Body of pancreas (tissue), 4 donors: ENCODE data around the gene RLBP1. TPM values are rescaled to one million over a fixed set of nuclear protein-coding genes. Genes with fewer than 3 reads are reported as not detected.
"Not testable (repeated sequence)": the region's sequence is repeated elsewhere in the genome, so short reads cannot be mapped to it uniquely, and the experiment has no call there.

Source experiments
- ATAC-seq: fragments of 150-250 bp; one replicate; pipeline ENCODE4 v1.9.1; 2016
- DNase-seq, 4 donors: peaks; one replicate each; pipeline ENCODE4 v3.0.0-alpha.2; 2019
- H3K27ac ChIP-seq, 4 donors: fragments of 200-600 bp; sonication (generic); 1 replicate in 3 of 4; 2 replicates in 1 of 4; pipeline versions ENCODE4 v1.5.1 to v1.6.1; 2016 to 2019; ENCODE audit warnings: mild to moderate bottlenecking in 1 of 4, mixed read lengths in 1 of 4, moderate library complexity in 1 of 4
- H3K27me3 ChIP-seq, 2 donors: fragments of 200-600 bp; sonication (generic); one replicate each; pipeline ENCODE4 v1.6.0; 2016; ENCODE audit warnings: mild to moderate bottlenecking in 1 of 2
- H3K36me3 ChIP-seq, 2 donors: fragments of 200-600 bp; sonication (generic); replicated peaks in 1 of 2; 2 replicates each; pipeline ENCODE4 v1.5.1; 2016; ENCODE audit warnings: low read depth in 2 of 2; ENCODE audit not compliant: insufficient read depth in 1 of 2
- H3K4me1 ChIP-seq: fragments of 200-600 bp; sonication (generic); one replicate; pipeline ENCODE4 v1.6.0; 2016
- H3K4me3 ChIP-seq, 2 donors: fragments of 200-600 bp; sonication (generic); 1 replicate in 1 of 2; 2 replicates in 1 of 2; pipeline ENCODE4 v1.5.1; 2016 to 2019
- H3K9me3 ChIP-seq, 3 donors: fragments of 200-600 bp; sonication (generic); 1 replicate in 2 of 3; 2 replicates in 1 of 3; pipeline ENCODE4 v1.5.1; 2016
- POLR2A ChIP-seq, 3 donors: fragments of 450-650 bp; IDR thresholded peaks; one replicate each; pipeline ENCODE4 v1.6.1; 2016; ENCODE audit warnings: antibody characterized with exemption in 3 of 3, mild to moderate bottlenecking in 2 of 3
- WGBS, 2 donors: methylation state at CpG; one replicate each; pipeline ENCODE4 v1.1.5; 2017; 5-methylcytosine and 5-hydroxymethylcytosine counted together
- intact Hi-C: fragments of 100-400 bp; cut with DNase I; formaldehyde crosslinking; loops from one replicate; pipeline ENCODE4 v1.15.1; 2023
- total RNA-seq, 2 donors: library from RNA; depleted of rRNA; stranded (reverse); fragments of >200 nt; gene quantifications; one replicate each; pipeline ENCODE4 v1.1.0, GENCODE V29; 2016
- TF ChIP-seq, protein P1 (sequence below), 7 experiments: fragments of 450-650 bp in 4 of 7; fragments of 200-600 bp in 3 of 7; sonication (generic) in 3 of 7; IDR thresholded peaks; one replicate each; pipeline ENCODE4 v1.5.1; 2016 to 2019; ENCODE audit warnings: antibody characterized with exemption in 7 of 7

Gene RLBP1
- total RNA-seq, 2 donors from 2014 or later = not detected

GRCh38 chr15:89243691-89244573 lies 22.6 kb upstream of the RLBP1 start, which contains the start of gene FANCI:
TSS of gene FANCI (plus strand) at chr15:89243979. CDS start at chr15:89247648, 3,669 bp downstream.
- no peaks in the 10 kb centered on the region for H3K36me3 ChIP-seq
- intact Hi-C loops = no loop called here
- peak; percentile 96 to 98 (median 98) for DNase-seq
- peaks cover 17% of the 10 kb centered on the region for H3K4me1 ChIP-seq
- H3K27me3 ChIP-seq = no peaks in the 10 kb centered on the region
- peak in 2 of 3 donors; percentile 54 to 59 for TF ChIP-seq POLR2A (IDR thresholded peaks at IDR 0.05)
- TF ChIP-seq, protein P1, sequence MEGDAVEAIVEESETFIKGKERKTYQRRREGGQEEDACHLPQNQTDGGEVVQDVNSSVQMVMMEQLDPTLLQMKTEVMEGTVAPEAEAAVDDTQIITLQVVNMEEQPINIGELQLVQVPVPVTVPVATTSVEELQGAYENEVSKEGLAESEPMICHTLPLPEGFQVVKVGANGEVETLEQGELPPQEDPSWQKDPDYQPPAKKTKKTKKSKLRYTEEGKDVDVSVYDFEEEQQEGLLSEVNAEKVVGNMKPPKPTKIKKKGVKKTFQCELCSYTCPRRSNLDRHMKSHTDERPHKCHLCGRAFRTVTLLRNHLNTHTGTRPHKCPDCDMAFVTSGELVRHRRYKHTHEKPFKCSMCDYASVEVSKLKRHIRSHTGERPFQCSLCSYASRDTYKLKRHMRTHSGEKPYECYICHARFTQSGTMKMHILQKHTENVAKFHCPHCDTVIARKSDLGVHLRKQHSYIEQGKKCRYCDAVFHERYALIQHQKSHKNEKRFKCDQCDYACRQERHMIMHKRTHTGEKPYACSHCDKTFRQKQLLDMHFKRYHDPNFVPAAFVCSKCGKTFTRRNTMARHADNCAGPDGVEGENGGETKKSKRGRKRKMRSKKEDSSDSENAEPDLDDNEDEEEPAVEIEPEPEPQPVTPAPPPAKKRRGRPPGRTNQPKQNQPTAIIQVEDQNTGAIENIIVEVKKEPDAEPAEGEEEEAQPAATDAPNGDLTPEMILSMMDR (IDR thresholded peaks at IDR 0.05) = peak in 5 of 7 experiments; percentile 33 to 77 (median 62)
- WGBS, 2 donors = 0 to 1% methylated on average over 48 to 69 of the region's 69 CpGs
- peak; percentile 100 for ATAC-seq
- peak within 1 kb of the TSS in 2 of 4 donors; percentile 26 to 61 for H3K27ac ChIP-seq
- no peaks in the 10 kb centered on the region for H3K9me3 ChIP-seq
- peak within 1 kb of the TSS; percentile 48 to 58 for H3K4me3 ChIP-seq

DNA sequence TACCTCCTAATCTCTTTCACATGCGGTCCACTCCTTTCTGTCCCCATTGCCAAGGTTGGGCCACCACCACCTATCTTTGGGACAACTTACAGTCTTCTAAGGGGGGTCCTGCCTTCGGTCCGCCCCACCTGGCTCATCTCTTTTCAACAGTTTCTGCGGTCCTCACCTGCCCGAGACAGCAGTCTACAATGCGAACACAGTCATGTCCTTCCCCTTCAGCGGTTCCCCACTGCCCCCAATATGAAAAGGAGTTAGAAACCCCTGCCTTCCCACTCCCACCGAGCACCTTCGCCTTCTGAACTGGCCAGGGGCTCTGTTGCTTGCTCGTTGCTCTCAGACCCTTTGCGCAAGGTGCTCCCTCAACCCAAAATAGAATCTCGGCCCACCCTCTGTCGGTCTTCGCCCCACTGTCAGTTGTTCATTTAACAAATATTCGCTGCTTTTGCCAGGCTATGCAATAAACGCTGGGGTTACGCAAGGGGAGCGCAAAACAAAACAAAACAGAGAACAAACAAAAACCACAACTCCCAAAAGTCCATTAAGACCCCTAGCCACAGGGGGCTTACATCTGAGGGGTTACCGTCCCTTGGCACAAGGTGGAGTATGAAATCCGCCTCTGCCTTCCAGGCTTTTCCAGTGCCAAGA lies 21.8 kb upstream of the RLBP1 start:
- 27 to 38% methylated on average over 20 of the region's 20 CpGs for WGBS, 2 donors
- intact Hi-C loops = no loop called here
- ATAC-seq = peak; percentile 19
- Histone ChIP-seq H3K27me3 (no peaks in the 10 kb centered on the region), H3K4me3 (peak overlapping the region; percentile 48 to 58), H3K9me3 (no peaks in the 10 kb centered on the region), H3K27ac (peak overlapping the region in 2 of 4 donors; percentile 26 to 61), H3K4me1 (peaks cover 17% of the 10 kb centered on the region), H3K36me3 (no peaks in the 10 kb centered on the region)
- no peak for DNase-seq
- TF ChIP-seq, protein P1 (IDR thresholded peaks at IDR 0.05) = no peak
- TF ChIP-seq POLR2A (IDR thresholded peaks at IDR 0.05) = no peak

DNA sequence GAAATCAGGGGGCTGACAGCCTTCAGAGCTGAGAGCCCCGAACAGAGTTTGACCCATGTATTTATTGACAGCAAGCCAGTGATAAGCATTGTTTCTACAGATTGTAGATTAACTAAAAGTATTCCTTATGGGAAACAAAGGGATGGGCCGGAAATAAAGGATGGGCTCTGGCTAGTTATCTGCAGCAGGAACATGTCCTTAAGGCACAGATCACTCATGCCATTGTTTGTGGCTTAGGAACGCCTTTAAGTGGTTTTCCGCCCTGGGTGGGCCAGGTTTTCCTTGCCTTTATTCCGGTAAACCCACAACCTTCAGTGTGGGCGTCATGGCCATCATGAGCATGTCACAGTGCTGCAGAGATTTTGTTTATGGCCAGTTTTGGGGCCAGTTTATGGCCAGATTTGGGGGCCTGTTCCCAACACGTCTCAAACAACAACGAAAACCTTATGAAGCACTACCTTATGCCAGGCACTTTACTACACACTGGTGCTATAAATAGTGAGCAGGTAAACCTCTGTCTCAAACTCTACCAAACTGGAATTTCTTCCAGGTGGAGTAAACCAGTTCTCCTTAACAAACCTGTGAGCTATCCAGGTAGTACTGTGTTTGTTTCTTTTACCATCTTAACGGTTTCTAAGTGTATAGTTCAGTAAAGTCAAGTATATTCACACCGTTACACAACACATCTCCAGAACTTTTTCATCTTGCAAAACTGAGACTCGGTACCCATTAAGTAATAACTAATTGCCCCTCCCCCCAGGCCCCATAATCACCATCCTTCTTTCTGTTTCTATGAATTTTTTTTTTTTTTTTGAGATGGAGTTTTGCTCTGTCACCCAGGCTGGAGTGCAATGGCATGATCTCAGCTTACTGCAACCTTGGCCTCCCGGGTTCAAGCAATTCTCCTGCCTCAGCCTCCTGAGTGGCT lies 18.8 kb upstream of the RLBP1 start:
- ATAC-seq, H3K9me3 ChIP-seq, H3K27ac ChIP-seq, intact Hi-C loops, H3K36me3 ChIP-seq, DNase-seq, H3K27me3 ChIP-seq, H3K4me3 ChIP-seq: not testable (repeated sequence)
- H3K4me1 ChIP-seq = peaks cover 17% of the 10 kb centered on the region
- 86 to 87% methylated on average over 12 of the region's 12 CpGs for WGBS, 2 donors

GRCh38 chr15:89231832-89232231 lies 10.5 kb upstream of the RLBP1 start:
- H3K27ac ChIP-seq = no peak overlapping the region
- intact Hi-C loops = no loop called here
- DNase-seq (no peak), ATAC-seq (no peak)
- no peaks in the 10 kb centered on the region for H3K9me3 ChIP-seq
- H3K4me3 ChIP-seq = no peak overlapping the region
- peaks cover under 1% of the 10 kb centered on the region for H3K4me1 ChIP-seq
- no peaks in the 10 kb centered on the region for H3K36me3 ChIP-seq
- TF ChIP-seq POLR2A (IDR thresholded peaks at IDR 0.05) = no peak
- TF ChIP-seq, protein P1 (IDR thresholded peaks at IDR 0.05) = no peak
- no peaks in the 10 kb centered on the region for H3K27me3 ChIP-seq
